CD4-positive, alpha-beta T cell treated with Interleukin-4 for 4 hours (primary cell): ENCODE data around the gene TMEM30B.

Experiments
- DNase-seq: peaks from one replicate; pipeline ENCODE4 v3.0.0-alpha.2; 2020

Gene TMEM30B

GRCh38 chr14:61229981-61230380 lies 51.2 kb downstream of the TMEM30B start:
- no peak for DNase-seq

GRCh38 chr14:61229475-61229888 lies 51.7 kb downstream of the TMEM30B start:
- no peak for DNase-seq

- DNase-seq = no peak
Observed at GRCh38 chr14:61227884-61228591, 53.1 kb downstream of the TMEM30B start.
